WTC11 (cell line): ENCODE measurements around the gene PRKAR1B. TPM values are rescaled to one million over a fixed set of nuclear protein-coding genes. Genes with fewer than 3 reads are reported as not detected.

Experiments
- ATAC-seq: fragments of 200-7000 bp; cut with Tn5 transposase; 2 replicates; pipeline ENCODE4 v1.10.0; 2021; ENCODE audit warnings: mild to moderate bottlenecking, moderate library complexity
- CTCF ChIA-PET: fragments of 300-600 bp; sonication (Branson Sonifier 250); formaldehyde crosslinking; loops from one replicate; lab custom pipeline; 2021; ENCODE audit warnings: antibody characterized with exemption; lab: Charles Lee
- POLR2A ChIA-PET: fragments of 350-600 bp; sonication (Branson Sonifier 250); formaldehyde crosslinking; loops from one replicate; lab custom pipeline; 2021; ENCODE audit warnings: antibody characterized with exemption; lab: Charles Lee
- DNase-seq: peaks from one replicate; pipeline ENCODE4 v3.0.0; 2021; ENCODE audit warnings: low spot score
- H3K27ac Mint-ChIP-seq: 2 replicates; pipeline ENCODE4 v1.8.0; 2021; ENCODE audit warnings: mixed read lengths
- H3K27me3 Mint-ChIP-seq: 2 replicates; pipeline ENCODE4 v1.8.0; 2021; ENCODE audit warnings: low read depth, mild to moderate bottlenecking, moderate library complexity, mixed read lengths
- H3K36me3 Mint-ChIP-seq: 2 replicates; pipeline ENCODE4 v1.8.0; 2021; ENCODE audit warnings: mixed read lengths
- H3K4me1 Mint-ChIP-seq: 2 replicates; pipeline ENCODE4 v1.8.0; 2022; ENCODE audit warnings: mixed read lengths
- H3K4me3 Mint-ChIP-seq: 2 replicates; pipeline ENCODE4 v1.8.0; 2021; ENCODE audit warnings: mild to moderate bottlenecking, moderate library complexity, mixed read lengths
- H3K9me3 Mint-ChIP-seq: 2 replicates; pipeline ENCODE4 v1.8.0; 2021; ENCODE audit warnings: mixed read lengths
- AFF4 ChIP-seq: sonication (generic); formaldehyde crosslinking; IDR thresholded peaks from 2 replicates; pipeline ENCODE4 v1.8.1; 2023; ENCODE audit warnings: mild to moderate bottlenecking, missing genetic modification reagents, borderline replicate concordance
- ATF3 ChIP-seq: sonication (generic); formaldehyde crosslinking; conservative IDR thresholded peaks from 2 replicates; pipeline ENCODE4 v1.8.1; 2022; ENCODE audit warnings: mild to moderate bottlenecking, missing genetic modification reagents
- CBFB ChIP-seq: sonication (generic); formaldehyde crosslinking; IDR thresholded peaks from 2 replicates; pipeline ENCODE4 v1.8.1; 2022; ENCODE audit warnings: mild to moderate bottlenecking, low read depth, missing genetic modification reagents
- CDX4 ChIP-seq: fragments of 250-450 bp; sonication (Bioruptor Pico); IDR thresholded peaks from 2 replicates; pipeline ENCODE4 v1.9.0; 2021; ENCODE audit warnings: moderate library complexity, mild to moderate bottlenecking, inconsistent platforms, borderline replicate concordance
- CREM ChIP-seq: sonication (generic); formaldehyde crosslinking; IDR thresholded peaks from 2 replicates; pipeline ENCODE4 v1.8.1; 2022; ENCODE audit warnings: mild to moderate bottlenecking, missing genetic modification reagents, moderate library complexity
- CTCF ChIP-seq: fragments of 200-600 bp; IDR thresholded peaks from 2 replicates; pipeline ENCODE4 v1.8.0; 2022; ENCODE audit warnings: antibody characterized with exemption
- FOXP4 ChIP-seq: sonication (generic); formaldehyde crosslinking; IDR thresholded peaks from 2 replicates; pipeline ENCODE4 v1.8.0; 2022; ENCODE audit warnings: mild to moderate bottlenecking, missing genetic modification reagents
- GRHL2 ChIP-seq: fragments of 250-450 bp; sonication (Bioruptor Pico); IDR thresholded peaks from 2 replicates; pipeline ENCODE4 v1.8.0; 2022; ENCODE audit warnings: mild to moderate bottlenecking, moderate library complexity; ENCODE audit not compliant: insufficient replicate concordance, severe bottlenecking
- MYBL2 ChIP-seq: sonication (generic); formaldehyde crosslinking; IDR thresholded peaks from 2 replicates; pipeline ENCODE4 v1.8.1; 2023; ENCODE audit warnings: mild to moderate bottlenecking, moderate library complexity, missing genetic modification reagents
- NFATC4 ChIP-seq: fragments of 250-450 bp; sonication (Bioruptor Pico); IDR thresholded peaks from 2 replicates; pipeline ENCODE4 v1.9.0; 2021; ENCODE audit warnings: mild to moderate bottlenecking
- NFE2L1 ChIP-seq: sonication (generic); formaldehyde crosslinking; IDR thresholded peaks from 2 replicates; pipeline ENCODE4 v1.8.1; 2023; ENCODE audit warnings: missing genetic modification reagents
- PRRX2 ChIP-seq: fragments of 250-450 bp; sonication (Bioruptor Pico); IDR thresholded peaks from 2 replicates; pipeline ENCODE4 v1.8.0; 2021; ENCODE audit warnings: mild to moderate bottlenecking
- RELA ChIP-seq: sonication (generic); formaldehyde crosslinking; IDR thresholded peaks from 2 replicates; pipeline ENCODE4 v1.8.1; 2022; ENCODE audit warnings: missing genetic modification reagents, mild to moderate bottlenecking, borderline replicate concordance
- USF1 ChIP-seq: sonication (generic); formaldehyde crosslinking; IDR thresholded peaks from 2 replicates; pipeline ENCODE4 v1.8.0; 2022; ENCODE audit warnings: mild to moderate bottlenecking, missing genetic modification reagents
- ZBTB21 ChIP-seq: sonication (generic); formaldehyde crosslinking; IDR thresholded peaks from 2 replicates; pipeline ENCODE4 v1.8.1; 2023; ENCODE audit warnings: mild to moderate bottlenecking, missing genetic modification reagents, borderline replicate concordance
- ZBTB43 ChIP-seq: sonication (generic); formaldehyde crosslinking; IDR thresholded peaks from 2 replicates; pipeline ENCODE4 v1.8.1; 2023; ENCODE audit warnings: mild to moderate bottlenecking, missing genetic modification reagents
- ZNF219 ChIP-seq: sonication (generic); formaldehyde crosslinking; IDR thresholded peaks from 2 replicates; pipeline ENCODE4 v1.8.0; 2023; ENCODE audit warnings: missing genetic modification reagents, mild to moderate bottlenecking, borderline replicate concordance
- ZNF281 ChIP-seq: sonication (generic); formaldehyde crosslinking; IDR thresholded peaks from 2 replicates; pipeline ENCODE4 v1.8.0; 2023; ENCODE audit warnings: mild to moderate bottlenecking, missing genetic modification reagents
- ZNF396 ChIP-seq: fragments of 250-450 bp; sonication (Bioruptor Pico); IDR thresholded peaks from 2 replicates; pipeline ENCODE4 v1.8.0; 2021; ENCODE audit warnings: mild to moderate bottlenecking, moderate library complexity, borderline replicate concordance
- ZNF425 ChIP-seq: fragments of 250-450 bp; sonication (Bioruptor Pico); conservative IDR thresholded peaks from 2 replicates; pipeline ENCODE4 v1.9.0; 2021; ENCODE audit warnings: mild to moderate bottlenecking
- total RNA-seq: library from RNA; stranded (reverse); gene quantifications from 3 replicates; pipeline ENCODE4 v1.2.3, GENCODE V29; 2021

The PRKAR1B gene
- total RNA-seq, 1 experiment from 2014 or later = 43.6 TPM

- Mint-ChIP-seq H3K27me3 (no peaks in the 10 kb centered on the region), H3K4me1 (no peaks in the 10 kb centered on the region), H3K36me3 (peaks cover 5% of the 10 kb centered on the region), H3K4me3 (no peak overlapping the region), H3K9me3 (peaks cover 4% of the 10 kb centered on the region), H3K27ac (no peak overlapping the region)
- CTCF ChIA-PET = interaction anchor here (0.8 to 1.0 kb wide), 2 partner anchors 35 to 309 kb away, joined by 3 to 4 read pairs; no protein-coding TSS in a partner anchor
- TF ChIP-seq USF1 (no peak), ZBTB43 (CRISPR knock-in tag) (no peak), AFF4 (CRISPR knock-in tag) (no peak), ZNF219 (CRISPR knock-in tag) (no peak), CREM (no peak), NFE2L1 (CRISPR knock-in tag) (no peak), PRRX2 (CRISPR knock-in tag) (no peak), ATF3 (CRISPR knock-in tag) (no peak), GRHL2 (CRISPR knock-in tag) (no peak), RELA (no peak), NFATC4 (no peak)
- POLR2A ChIA-PET = no interaction called here
- DNase-seq (no peak), ATAC-seq (no peak)
These were observed 96.5 kb downstream of the PRKAR1B start for GRCh38 chr7:630539-630938.

GRCh38 chr7:630111-630511 is 97.0 kb downstream of the PRKAR1B start:
- Mint-ChIP-seq H3K27ac (no peak overlapping the region), H3K4me1 (no peaks in the 10 kb centered on the region), H3K4me3 (no peak overlapping the region), H3K9me3 (peaks cover 7% of the 10 kb centered on the region), H3K36me3 (peaks cover 7% of the 10 kb centered on the region), H3K27me3 (peaks cover 2% of the 10 kb centered on the region)
- DNase-seq = no peak
- no peak for ATAC-seq
- POLR2A ChIA-PET = no interaction called here
- CTCF ChIA-PET = interaction anchor here (0.8 kb wide), 1 partner anchor 308 kb away, joined by 3 read pairs; no protein-coding TSS in a partner anchor
- no peak for TF ChIP-seq CBFB (CRISPR knock-in tag)
- no peak for TF ChIP-seq ZBTB21
- TF ChIP-seq ZNF281 (CRISPR knock-in tag) = no peak
- no peak for TF ChIP-seq ZNF396 (CRISPR knock-in tag)
- TF ChIP-seq FOXP4 (CRISPR knock-in tag) = no peak
- TF ChIP-seq CTCF = no peak
- TF ChIP-seq CDX4 (CRISPR knock-in tag) = no peak
- TF ChIP-seq ZNF425 (CRISPR knock-in tag) = no peak
- TF ChIP-seq MYBL2 (CRISPR knock-in tag) = no peak
